ENCODE results near the gene RAX.

GRCh38 chr18:59305295-59305694 lies 32.0 kb upstream of the RAX start:
- no peak for TF ChIP-seq CTCF (conservative IDR thresholded peaks at IDR 0.05; ENCODE audit: low read depth, low read length)
- no peak for TF ChIP-seq EZH2 (IDR thresholded peaks at IDR 0.05; ENCODE audit: borderline replicate concordance, low read depth, low read length, poor library complexity, severe bottlenecking)

All from A673 (cell line).